GM12878 (cell line): ENCODE results near the gene KDSR. TPM values are rescaled to one million over a fixed set of nuclear protein-coding genes. Genes with fewer than 3 reads are reported as not detected.
A peak's percentile ranks its signal among the peaks of the same experiment; 100 is the strongest.

ENCODE experiments used
- ASH2L ChIP-seq: fragments of 300-600, 200-600 bp; sonication (generic); IDR thresholded peaks from 2 replicates; pipeline ENCODE4 v1.6.1; 2017; ENCODE audit warnings: low read depth, mild to moderate bottlenecking, borderline replicate concordance
- ATF7 ChIP-seq: fragments of 450-650 bp; IDR thresholded peaks from 2 replicates; pipeline ENCODE4 v1.6.1; 2016; ENCODE audit warnings: low read depth, mild to moderate bottlenecking
- BRCA1 ChIP-seq: IDR thresholded peaks from 2 replicates; pipeline ENCODE4 v1.6.1; 2011; ENCODE audit warnings: low read depth, low read length, improper control_type of control experiment
- EZH2 ChIP-seq: IDR thresholded peaks from 2 replicates; pipeline ENCODE4 v1.6.1; 2012; ENCODE audit warnings: low read depth, mild to moderate bottlenecking, control low read depth, inconsistent platforms, low read length, borderline replicate concordance; ENCODE audit not compliant: control insufficient read depth
- FOS ChIP-seq: IDR thresholded peaks from 3 replicates; pipeline ENCODE4 v1.6.1; 2011; ENCODE audit warnings: borderline replicate concordance; ENCODE audit not compliant: insufficient read length; ENCODE audit errors: extremely low read depth
- GABPA ChIP-seq: IDR thresholded peaks from 2 replicates; pipeline ENCODE4 v1.6.1; 2014; ENCODE audit warnings: antibody characterized with exemption, low read depth, mild to moderate bottlenecking, inconsistent platforms
- GATAD2B ChIP-seq: fragments of 450-650 bp; conservative IDR thresholded peaks from 2 replicates; pipeline ENCODE4 v1.6.1; 2017; ENCODE audit warnings: low read depth, mild to moderate bottlenecking, moderate library complexity
- KDM1A ChIP-seq: fragments of 200-600 bp; sonication (generic); IDR thresholded peaks from 2 replicates; pipeline ENCODE4 v1.6.1; 2016; ENCODE audit warnings: borderline replicate concordance
- MTA3 ChIP-seq: IDR thresholded peaks from 2 replicates; pipeline ENCODE4 v1.6.1; 2012; ENCODE audit warnings: low read length, inconsistent platforms, borderline replicate concordance
- POLR2A ChIP-seq: IDR thresholded peaks from 2 replicates; pipeline ENCODE4 v1.6.1; 2011; ENCODE audit warnings: low read depth, mild to moderate bottlenecking, low read length
- SP1 ChIP-seq: IDR thresholded peaks from one replicate; pipeline ENCODE4 v1.6.1; 2011; ENCODE audit warnings: low read depth, low read length
- SPI1 ChIP-seq: IDR thresholded peaks from 2 replicates; pipeline ENCODE4 v1.6.1; 2011; ENCODE audit warnings: low read depth, mild to moderate bottlenecking, low read length, moderate library complexity, borderline replicate concordance; ENCODE audit not compliant: insufficient read depth
- TCF7 ChIP-seq: IDR thresholded peaks from 2 replicates; pipeline ENCODE4 v1.6.1; 2014; ENCODE audit warnings: antibody characterized with exemption, borderline replicate concordance
- WRNIP1 ChIP-seq: IDR thresholded peaks from 2 replicates; pipeline ENCODE4 v1.6.1; 2011; ENCODE audit warnings: low read depth, low read length, improper control_type of control experiment, borderline replicate concordance
- polyA plus RNA-seq, 11 experiments: library from polyadenylated mRNA; depleted of rRNA in 4 of 11; unstranded in 6 of 11; stranded (reverse) in 5 of 11; fragments of >200 nt; fragmentation: Nextera tagmentation in 4 of 11; fragmentation: Illumina TruSeq in 1 of 11; extraction: Ambion mirVana in 4 of 11; extraction: Trizol in 1 of 11; gene quantifications; 1 replicate in 1 of 11; 2 replicates in 10 of 11; pipeline versions ENCODE4 v1.2.1 to v1.2.3, GENCODE V29; 2011 to 2016; ENCODE audit warnings: inconsistent platforms in 2 of 11, missing spikeins in 2 of 11, low read depth in 1 of 11
- total RNA-seq, 4 experiments: library from RNA; depleted of rRNA in 3 of 4; stranded (reverse); fragments of >200 nt in 3 of 4; fragmentation: Illumina TruSeq in 1 of 4; extraction: Trizol in 1 of 4; gene quantifications; 2 replicates each; pipeline versions ENCODE4 v1.2.1 to v1.2.3, GENCODE V29; 2013 to 2021
- TF ChIP-seq, protein P1 (sequence below): fragments of 450-650 bp; formaldehyde crosslinking; IDR thresholded peaks from 2 replicates; pipeline ENCODE4 v1.4.0; 2022; ENCODE audit warnings: mild to moderate bottlenecking, moderate library complexity
- TF ChIP-seq, protein P2 (sequence below): fragments of 450-650 bp; IDR thresholded peaks from 2 replicates; pipeline ENCODE4 v1.6.1; 2017; ENCODE audit warnings: borderline replicate concordance
- TF ChIP-seq, protein P3 (sequence below): fragments of 450-650 bp; IDR thresholded peaks from 2 replicates; pipeline ENCODE4 v1.6.1; 2017; ENCODE audit warnings: low read depth, mild to moderate bottlenecking, moderate library complexity
- TF ChIP-seq, protein P4 (sequence below): IDR thresholded peaks from 2 replicates; pipeline ENCODE4 v1.6.1; 2012; ENCODE audit warnings: improper control_type of control experiment, low read depth, low read length; ENCODE audit not compliant: insufficient replicate concordance

The KDSR gene
- total and polyA plus RNA-seq, 10 of the 15 experiments (the other 5 are each of a cell fraction or from before 2014, with no cell fraction given) = 5.2 to 25.9 (median 14.3) TPM

DNA sequence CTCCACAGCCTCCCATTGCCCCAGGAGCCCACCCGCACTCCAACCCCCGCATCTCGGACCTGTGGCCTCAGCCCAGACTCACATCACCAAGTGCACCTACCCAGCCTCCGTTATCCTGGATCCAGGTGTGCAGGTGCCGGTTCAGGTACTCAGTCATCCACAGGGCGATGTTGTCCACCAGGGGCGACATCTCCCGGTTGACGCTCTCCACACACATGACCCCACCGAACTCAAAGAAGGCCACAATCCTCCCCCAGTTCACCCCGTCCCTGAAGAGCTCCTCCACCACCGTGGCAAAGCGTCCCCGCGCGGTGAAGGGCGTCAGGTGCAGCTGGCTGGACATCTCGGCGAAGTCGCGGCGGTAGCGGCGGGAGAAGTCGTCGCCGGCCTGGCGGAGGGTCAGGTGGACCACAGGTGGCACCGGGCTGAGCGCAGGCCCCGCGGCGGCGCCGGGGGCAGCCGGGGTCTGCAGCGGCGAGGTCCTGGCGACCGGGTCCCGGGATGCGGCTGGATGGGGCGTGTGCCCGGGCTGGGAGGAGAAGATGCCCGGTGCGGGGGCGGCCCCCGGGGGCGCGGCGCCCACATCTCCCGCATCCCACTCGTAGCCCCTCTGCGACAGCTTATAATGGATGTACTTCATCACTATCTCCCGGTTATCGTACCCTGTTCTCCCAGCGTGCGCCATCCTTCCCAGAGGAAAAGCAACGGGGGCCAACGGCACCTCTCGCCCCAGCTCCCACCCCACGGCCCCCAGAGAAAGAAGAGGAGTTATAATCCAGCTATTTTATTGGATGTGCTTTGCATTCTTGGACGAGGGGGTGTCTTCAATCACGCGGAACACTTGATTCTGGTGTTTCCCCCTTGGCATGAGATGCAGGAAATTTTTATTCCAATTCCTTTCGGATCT, 48.8 kb downstream of the KDSR start (continued):
- TF ChIP-seq, protein P1, sequence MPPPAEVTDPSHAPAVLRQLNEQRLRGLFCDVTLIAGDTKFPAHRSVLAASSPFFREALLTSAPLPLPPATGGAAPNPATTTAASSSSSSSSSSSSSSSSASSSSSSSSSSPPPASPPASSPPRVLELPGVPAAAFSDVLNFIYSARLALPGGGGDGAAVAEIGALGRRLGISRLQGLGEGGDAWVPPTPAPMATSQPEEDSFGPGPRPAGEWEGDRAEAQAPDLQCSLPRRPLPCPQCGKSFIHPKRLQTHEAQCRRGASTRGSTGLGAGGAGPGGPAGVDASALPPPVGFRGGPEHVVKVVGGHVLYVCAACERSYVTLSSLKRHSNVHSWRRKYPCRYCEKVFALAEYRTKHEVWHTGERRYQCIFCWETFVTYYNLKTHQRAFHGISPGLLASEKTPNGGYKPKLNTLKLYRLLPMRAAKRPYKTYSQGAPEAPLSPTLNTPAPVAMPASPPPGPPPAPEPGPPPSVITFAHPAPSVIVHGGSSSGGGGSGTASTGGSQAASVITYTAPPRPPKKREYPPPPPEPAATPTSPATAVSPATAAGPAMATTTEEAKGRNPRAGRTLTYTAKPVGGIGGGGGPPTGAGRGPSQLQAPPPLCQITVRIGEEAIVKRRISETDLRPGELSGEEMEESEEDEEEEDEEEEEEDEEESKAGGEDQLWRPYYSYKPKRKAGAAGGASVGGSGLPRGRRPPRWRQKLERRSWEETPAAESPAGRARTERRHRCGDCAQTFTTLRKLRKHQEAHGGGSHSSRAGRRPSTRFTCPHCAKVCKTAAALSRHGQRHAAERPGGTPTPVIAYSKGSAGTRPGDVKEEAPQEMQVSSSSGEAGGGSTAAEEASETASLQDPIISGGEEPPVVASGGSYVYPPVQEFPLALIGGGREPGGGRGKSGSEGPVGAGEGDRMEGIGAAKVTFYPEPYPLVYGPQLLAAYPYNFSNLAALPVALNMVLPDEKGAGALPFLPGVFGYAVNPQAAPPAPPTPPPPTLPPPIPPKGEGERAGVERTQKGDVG (CRISPR knock-in tag) = no peak
- TF ChIP-seq TCF7 (no peak), ATF7 (peak; percentile 32; the same call in 1 of the 2 replicates), SP1 (no peak), WRNIP1 (no peak), MTA3 (no peak), GABPA (no peak), BRCA1 (0 out of 2 replicates have a peak, but pooled peaks have one; percentile 21), EZH2 (no peak), GATAD2B (peak; percentile 82), POLR2A (peak; percentile 88), SPI1 (no peak), FOS (no peak), ASH2L (no peak), KDM1A (no peak)
- TF ChIP-seq, protein P2, sequence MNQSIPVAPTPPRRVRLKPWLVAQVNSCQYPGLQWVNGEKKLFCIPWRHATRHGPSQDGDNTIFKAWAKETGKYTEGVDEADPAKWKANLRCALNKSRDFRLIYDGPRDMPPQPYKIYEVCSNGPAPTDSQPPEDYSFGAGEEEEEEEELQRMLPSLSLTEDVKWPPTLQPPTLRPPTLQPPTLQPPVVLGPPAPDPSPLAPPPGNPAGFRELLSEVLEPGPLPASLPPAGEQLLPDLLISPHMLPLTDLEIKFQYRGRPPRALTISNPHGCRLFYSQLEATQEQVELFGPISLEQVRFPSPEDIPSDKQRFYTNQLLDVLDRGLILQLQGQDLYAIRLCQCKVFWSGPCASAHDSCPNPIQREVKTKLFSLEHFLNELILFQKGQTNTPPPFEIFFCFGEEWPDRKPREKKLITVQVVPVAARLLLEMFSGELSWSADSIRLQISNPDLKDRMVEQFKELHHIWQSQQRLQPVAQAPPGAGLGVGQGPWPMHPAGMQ = no peak; the same call in 1 of the 2 replicates
- TF ChIP-seq, protein P3, sequence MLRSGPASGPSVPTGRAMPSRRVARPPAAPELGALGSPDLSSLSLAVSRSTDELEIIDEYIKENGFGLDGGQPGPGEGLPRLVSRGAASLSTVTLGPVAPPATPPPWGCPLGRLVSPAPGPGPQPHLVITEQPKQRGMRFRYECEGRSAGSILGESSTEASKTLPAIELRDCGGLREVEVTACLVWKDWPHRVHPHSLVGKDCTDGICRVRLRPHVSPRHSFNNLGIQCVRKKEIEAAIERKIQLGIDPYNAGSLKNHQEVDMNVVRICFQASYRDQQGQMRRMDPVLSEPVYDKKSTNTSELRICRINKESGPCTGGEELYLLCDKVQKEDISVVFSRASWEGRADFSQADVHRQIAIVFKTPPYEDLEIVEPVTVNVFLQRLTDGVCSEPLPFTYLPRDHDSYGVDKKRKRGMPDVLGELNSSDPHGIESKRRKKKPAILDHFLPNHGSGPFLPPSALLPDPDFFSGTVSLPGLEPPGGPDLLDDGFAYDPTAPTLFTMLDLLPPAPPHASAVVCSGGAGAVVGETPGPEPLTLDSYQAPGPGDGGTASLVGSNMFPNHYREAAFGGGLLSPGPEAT = no peak; the same call in 1 of the 2 replicates
- TF ChIP-seq, protein P4, sequence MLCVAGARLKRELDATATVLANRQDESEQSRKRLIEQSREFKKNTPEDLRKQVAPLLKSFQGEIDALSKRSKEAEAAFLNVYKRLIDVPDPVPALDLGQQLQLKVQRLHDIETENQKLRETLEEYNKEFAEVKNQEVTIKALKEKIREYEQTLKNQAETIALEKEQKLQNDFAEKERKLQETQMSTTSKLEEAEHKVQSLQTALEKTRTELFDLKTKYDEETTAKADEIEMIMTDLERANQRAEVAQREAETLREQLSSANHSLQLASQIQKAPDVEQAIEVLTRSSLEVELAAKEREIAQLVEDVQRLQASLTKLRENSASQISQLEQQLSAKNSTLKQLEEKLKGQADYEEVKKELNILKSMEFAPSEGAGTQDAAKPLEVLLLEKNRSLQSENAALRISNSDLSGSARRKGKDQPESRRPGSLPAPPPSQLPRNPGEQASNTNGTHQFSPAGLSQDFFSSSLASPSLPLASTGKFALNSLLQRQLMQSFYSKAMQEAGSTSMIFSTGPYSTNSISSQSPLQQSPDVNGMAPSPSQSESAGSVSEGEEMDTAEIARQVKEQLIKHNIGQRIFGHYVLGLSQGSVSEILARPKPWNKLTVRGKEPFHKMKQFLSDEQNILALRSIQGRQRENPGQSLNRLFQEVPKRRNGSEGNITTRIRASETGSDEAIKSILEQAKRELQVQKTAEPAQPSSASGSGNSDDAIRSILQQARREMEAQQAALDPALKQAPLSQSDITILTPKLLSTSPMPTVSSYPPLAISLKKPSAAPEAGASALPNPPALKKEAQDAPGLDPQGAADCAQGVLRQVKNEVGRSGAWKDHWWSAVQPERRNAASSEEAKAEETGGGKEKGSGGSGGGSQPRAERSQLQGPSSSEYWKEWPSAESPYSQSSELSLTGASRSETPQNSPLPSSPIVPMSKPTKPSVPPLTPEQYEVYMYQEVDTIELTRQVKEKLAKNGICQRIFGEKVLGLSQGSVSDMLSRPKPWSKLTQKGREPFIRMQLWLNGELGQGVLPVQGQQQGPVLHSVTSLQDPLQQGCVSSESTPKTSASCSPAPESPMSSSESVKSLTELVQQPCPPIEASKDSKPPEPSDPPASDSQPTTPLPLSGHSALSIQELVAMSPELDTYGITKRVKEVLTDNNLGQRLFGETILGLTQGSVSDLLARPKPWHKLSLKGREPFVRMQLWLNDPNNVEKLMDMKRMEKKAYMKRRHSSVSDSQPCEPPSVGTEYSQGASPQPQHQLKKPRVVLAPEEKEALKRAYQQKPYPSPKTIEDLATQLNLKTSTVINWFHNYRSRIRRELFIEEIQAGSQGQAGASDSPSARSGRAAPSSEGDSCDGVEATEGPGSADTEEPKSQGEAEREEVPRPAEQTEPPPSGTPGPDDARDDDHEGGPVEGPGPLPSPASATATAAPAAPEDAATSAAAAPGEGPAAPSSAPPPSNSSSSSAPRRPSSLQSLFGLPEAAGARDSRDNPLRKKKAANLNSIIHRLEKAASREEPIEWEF = peak; percentile 30
